Loucy (cell line): Measurements from ENCODE around the gene NPBWR2.
"Not testable (repeated sequence)": the region's sequence is repeated elsewhere in the genome, so short reads cannot be mapped to it uniquely, and the experiment has no call there.

ENCODE experiments used
- H2AFZ ChIP-seq: fragments of 200-600 bp; sonication (generic); 2 replicates; pipeline ENCODE4 v1.6.0; 2016; ENCODE audit warnings: antibody characterized with exemption, mild to moderate bottlenecking, low read length, moderate library complexity
- H3F3A ChIP-seq: fragments of 200-600 bp; 2 replicates; pipeline ENCODE4 v1.6.0; 2016; ENCODE audit warnings: antibody characterized with exemption, low read depth, mild to moderate bottlenecking
- H3K27me3 ChIP-seq: fragments of 200-600 bp; sonication (generic); 2 replicates; pipeline ENCODE4 v1.6.1; 2014; ENCODE audit warnings: low read length, mild to moderate bottlenecking; ENCODE audit not compliant: insufficient read depth, poor library complexity, severe bottlenecking
- H3K36me3 ChIP-seq: fragments of 200-600 bp; sonication (generic); 2 replicates; pipeline ENCODE4 v1.6.1; 2016; ENCODE audit warnings: low read length; ENCODE audit not compliant: insufficient read depth
- H3K4me1 ChIP-seq: fragments of 200-600 bp; sonication (generic); 2 replicates; pipeline ENCODE4 v1.5.1; 2014; ENCODE audit warnings: low read length, mild to moderate bottlenecking; ENCODE audit not compliant: insufficient read depth, poor library complexity, severe bottlenecking
- H3K4me2 ChIP-seq: fragments of 200-600 bp; sonication (generic); 2 replicates; pipeline ENCODE4 v1.6.0; 2014; ENCODE audit warnings: antibody characterized with exemption, low read length, low read depth, mild to moderate bottlenecking; ENCODE audit not compliant: poor library complexity, severe bottlenecking
- H3K4me3 ChIP-seq: fragments of 200-600 bp; sonication (generic); 2 replicates; pipeline ENCODE4 v1.5.1; 2014; ENCODE audit warnings: low read length, mild to moderate bottlenecking, mixed read lengths; ENCODE audit not compliant: poor library complexity, severe bottlenecking
- H3K79me2 ChIP-seq: fragments of 200-600 bp; sonication (generic); 2 replicates; pipeline ENCODE4 v1.6.1; 2014; ENCODE audit warnings: low read length; ENCODE audit not compliant: insufficient read depth
- H3K9ac ChIP-seq: fragments of 200-600 bp; sonication (generic); 2 replicates; pipeline ENCODE4 v1.6.0; 2014; ENCODE audit warnings: mild to moderate bottlenecking, low read depth, low read length, moderate library complexity; ENCODE audit not compliant: poor library complexity, severe bottlenecking
- H3K9me2 ChIP-seq: fragments of 200-600 bp; sonication (generic); replicated peaks from 2 replicates; pipeline ENCODE4 v1.6.1; 2016; ENCODE audit warnings: low read depth, low read length, mixed read lengths
- H3K9me3 ChIP-seq: fragments of 200-600 bp; sonication (generic); 2 replicates; pipeline ENCODE4 v1.6.1; 2014; ENCODE audit warnings: mild to moderate bottlenecking, antibody characterized with exemption, low read length, low read depth; ENCODE audit not compliant: insufficient read depth
- H4K20me1 ChIP-seq: fragments of 200-600 bp; sonication (generic); 2 replicates; pipeline ENCODE4 v1.6.0; 2014; ENCODE audit warnings: antibody characterized with exemption, low read length, mild to moderate bottlenecking; ENCODE audit not compliant: insufficient read depth, poor library complexity, severe bottlenecking
- CTCF ChIP-seq: fragments of 200-600 bp; sonication (generic); conservative IDR thresholded peaks from 2 replicates; pipeline ENCODE4 v1.5.1; 2014; ENCODE audit warnings: mild to moderate bottlenecking, antibody characterized with exemption, low read length
- EZH2phosphoT487 ChIP-seq: fragments of 200-600 bp; IDR thresholded peaks from 2 replicates; pipeline ENCODE4 v1.6.1; 2018; ENCODE audit warnings: antibody characterized with exemption, mild to moderate bottlenecking, moderate library complexity, borderline replicate concordance

Gene NPBWR2

GRCh38 chr20:64138276-64138815, 31.0 kb upstream of the NPBWR2 start:
- Histone ChIP-seq H3K4me1 (peaks cover 9% of the 10 kb centered on the region), H3K27me3 (no peaks in the 10 kb centered on the region), H3K9me2 (no peaks in the 10 kb centered on the region), H3K4me2 (no peak overlapping the region), H3K4me3 (no peak overlapping the region), H3F3A (no peaks in the 10 kb centered on the region), H3K9ac (no peak overlapping the region), H2AFZ (no peak overlapping the region), H3K79me2 (no peaks in the 10 kb centered on the region), H3K36me3 (no peaks in the 10 kb centered on the region), H4K20me1 (no peaks in the 10 kb centered on the region), H3K9me3 (no peaks in the 10 kb centered on the region)
- no peak for TF ChIP-seq CTCF
- TF ChIP-seq EZH2phosphoT487 = no peak

- H3K9me3 ChIP-seq = no peaks in the 10 kb centered on the region
- no peaks in the 10 kb centered on the region for H4K20me1 ChIP-seq
- no peaks in the 10 kb centered on the region for H3K27me3 ChIP-seq
- no peak overlapping the region for H2AFZ ChIP-seq
- no peaks in the 10 kb centered on the region for H3K9me2 ChIP-seq
- peaks cover 3% of the 10 kb centered on the region for H3K4me1 ChIP-seq
- no peak overlapping the region for H3K9ac ChIP-seq
- no peaks in the 10 kb centered on the region for H3F3A ChIP-seq
- no peak overlapping the region for H3K4me3 ChIP-seq
- no peaks in the 10 kb centered on the region for H3K36me3 ChIP-seq
- H3K4me2 ChIP-seq = no peak overlapping the region
- no peaks in the 10 kb centered on the region for H3K79me2 ChIP-seq
- TF ChIP-seq CTCF = no peak
- TF ChIP-seq EZH2phosphoT487 = no peak
Observed at GRCh38 chr20:64137598-64138031, 30.2 kb upstream of the NPBWR2 start.

GRCh38 chr20:64136004-64136710, 28.8 kb upstream of the NPBWR2 start:
- no peak overlapping the region for H2AFZ ChIP-seq
- TF ChIP-seq CTCF (no peak), EZH2phosphoT487 (no peak)
- H3K4me3 ChIP-seq = no peak overlapping the region
- H3K27me3 ChIP-seq = no peaks in the 10 kb centered on the region
- no peak overlapping the region for H3K9ac ChIP-seq
- H3F3A ChIP-seq = no peaks in the 10 kb centered on the region
- no peaks in the 10 kb centered on the region for H3K4me1 ChIP-seq
- no peaks in the 10 kb centered on the region for H3K9me2 ChIP-seq
- H3K9me3 ChIP-seq = no peaks in the 10 kb centered on the region
- H4K20me1 ChIP-seq = no peaks in the 10 kb centered on the region
- H3K36me3 ChIP-seq = no peaks in the 10 kb centered on the region
- H3K79me2 ChIP-seq = no peaks in the 10 kb centered on the region
- no peak overlapping the region for H3K4me2 ChIP-seq

DNA sequence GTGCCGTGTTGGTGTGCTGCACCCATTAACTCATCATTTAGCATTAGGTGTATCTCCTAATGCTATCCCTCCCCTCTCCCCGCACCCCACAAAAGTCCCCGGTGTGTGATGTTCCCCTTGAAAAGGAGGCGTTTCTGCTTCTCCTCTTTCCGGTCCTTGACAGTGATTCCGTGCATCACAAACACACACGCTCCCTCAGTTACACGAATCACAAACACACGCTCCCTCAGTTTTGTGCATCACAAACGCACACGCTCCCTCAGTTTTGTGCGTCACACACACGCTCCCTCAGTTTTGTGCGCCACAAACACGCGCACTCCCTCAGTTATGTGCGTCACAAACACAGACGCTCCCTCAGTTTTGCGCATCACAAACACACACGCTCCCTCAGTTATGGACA, 27.4 kb upstream of the NPBWR2 start:
- H3K4me1 ChIP-seq, H3K27me3 ChIP-seq, H3K9ac ChIP-seq, H3K9me3 ChIP-seq, H4K20me1 ChIP-seq, H2AFZ ChIP-seq, H3K4me2 ChIP-seq, H3K4me3 ChIP-seq, H3K9me2 ChIP-seq, H3K36me3 ChIP-seq, H3K79me2 ChIP-seq, H3F3A ChIP-seq: not testable (repeated sequence)
